Immature natural killer cell (primary cell): Measurements from ENCODE around the gene TMEM150C. TPM values are rescaled to one million over a fixed set of nuclear protein-coding genes. Genes with fewer than 3 reads are reported as not detected.
A peak's percentile ranks its signal among the peaks of the same experiment; 100 is the strongest.

ENCODE experiments used
- DNase-seq, 3 donors: peaks; one replicate each; pipeline ENCODE4 v3.0.0; 2022; ENCODE audit warnings: mixed read lengths in 1 of 3
- H3K27ac Mint-ChIP-seq, 6 donors: one replicate each; pipeline ENCODE4 v1.8.0; 2020; ENCODE audit warnings: mixed read lengths in 6 of 6, mild to moderate bottlenecking in 5 of 6, inconsistent platforms in 4 of 6, moderate library complexity in 3 of 6
- H3K27me3 Mint-ChIP-seq, 3 donors: one replicate each; pipeline ENCODE4 v1.8.0; 2020 to 2021; ENCODE audit warnings: low read depth in 3 of 3, mild to moderate bottlenecking in 3 of 3, mixed read lengths in 3 of 3, moderate library complexity in 3 of 3, inconsistent platforms in 1 of 3
- H3K36me3 Mint-ChIP-seq, 3 donors: one replicate each; pipeline ENCODE4 v1.8.0; 2020; ENCODE audit warnings: mixed read lengths in 3 of 3, inconsistent platforms in 2 of 3, mild to moderate bottlenecking in 2 of 3
- H3K4me1 Mint-ChIP-seq, 2 donors: one replicate each; pipeline ENCODE4 v1.8.0; 2020; ENCODE audit warnings: inconsistent platforms in 2 of 2, mild to moderate bottlenecking in 2 of 2, mixed read lengths in 2 of 2, moderate library complexity in 1 of 2
- H3K4me3 Mint-ChIP-seq, 5 donors: one replicate each; pipeline ENCODE4 v1.8.0; 2020; ENCODE audit warnings: mild to moderate bottlenecking in 5 of 5, mixed read lengths in 5 of 5, inconsistent platforms in 3 of 5, moderate library complexity in 3 of 5
- H3K9me3 Mint-ChIP-seq, 6 donors: one replicate each; pipeline ENCODE4 v1.8.0; 2020; ENCODE audit warnings: mild to moderate bottlenecking in 6 of 6, mixed read lengths in 6 of 6, inconsistent platforms in 4 of 6, moderate library complexity in 3 of 6
- polyA plus RNA-seq, 3 donors: library from polyadenylated mRNA; unstranded; fragments of 300-500 nt; fragmentation: Illumina TruSeq; gene quantifications; one replicate each; pipeline ENCODE4 v1.2.3, GENCODE V29; 2021

Gene TMEM150C
- polyA plus RNA-seq, 3 donors from 2014 or later = 0.45 TPM; not detected in 2

- H3K27ac Mint-ChIP-seq = no peak overlapping the region
- no peaks in the 10 kb centered on the region for H3K9me3 Mint-ChIP-seq
- no peaks in the 10 kb centered on the region for H3K27me3 Mint-ChIP-seq
- H3K36me3 Mint-ChIP-seq = peaks cover 0 to 15% (median 7%) of the 10 kb centered on the region in 3 donors
- no peaks in the 10 kb centered on the region for H3K4me1 Mint-ChIP-seq
- no peak for DNase-seq
- H3K4me3 Mint-ChIP-seq = no peak overlapping the region
Measured at GRCh38 chr4:82467471-82467870, 94.3 kb downstream of the TMEM150C start.

- Mint-ChIP-seq H3K4me3 (no peak overlapping the region), H3K9me3 (no peaks in the 10 kb centered on the region), H3K36me3 (peaks cover 0 to 19% (median 4%) of the 10 kb centered on the region in 3 donors), H3K27ac (no peak overlapping the region), H3K27me3 (no peaks in the 10 kb centered on the region), H3K4me1 (peaks cover 0 to 9% of the 10 kb centered on the region in 2 donors)
- no peak for DNase-seq
Measured at GRCh38 chr4:82463221-82463620, 98.6 kb downstream of the TMEM150C start.

GRCh38 chr4:82462415-82462831, 99.4 kb downstream of the TMEM150C start:
- peaks cover 0 to 27% (median 6%) of the 10 kb centered on the region in 3 donors for H3K36me3 Mint-ChIP-seq
- H3K27ac Mint-ChIP-seq = no peak overlapping the region
- peaks cover 0 to 9% of the 10 kb centered on the region in 2 donors for H3K4me1 Mint-ChIP-seq
- H3K27me3 Mint-ChIP-seq = no peaks in the 10 kb centered on the region
- H3K4me3 Mint-ChIP-seq = no peak overlapping the region
- peak; percentile 67 to 70 (median 67) for DNase-seq
- H3K9me3 Mint-ChIP-seq = no peaks in the 10 kb centered on the region

GRCh38 chr4:82461710-82462109, 100.1 kb downstream of the TMEM150C start:
- Mint-ChIP-seq H3K4me1 (peaks cover 0 to 9% of the 10 kb centered on the region in 2 donors), H3K27me3 (no peaks in the 10 kb centered on the region), H3K9me3 (no peaks in the 10 kb centered on the region), H3K27ac (peak overlapping the region in 1 of 6 donors; percentile 4), H3K4me3 (no peak overlapping the region), H3K36me3 (peaks cover 0 to 31% (median 10%) of the 10 kb centered on the region in 3 donors)
- DNase-seq = no peak

- Mint-ChIP-seq H3K4me3 (no peak overlapping the region), H3K36me3 (peaks cover 5 to 39% (median 23%) of the 10 kb centered on the region in 3 donors), H3K9me3 (no peaks in the 10 kb centered on the region), H3K4me1 (peaks cover 0 to 9% of the 10 kb centered on the region in 2 donors), H3K27ac (peak overlapping the region in 2 of 6 donors; percentile 2 to 7), H3K27me3 (no peaks in the 10 kb centered on the region)
- no peak for DNase-seq
Measured at GRCh38 chr4:82458729-82459128, 103.1 kb downstream of the TMEM150C start.

- Mint-ChIP-seq H3K36me3 (peaks cover 5 to 33% (median 23%) of the 10 kb centered on the region in 3 donors), H3K27ac (peak overlapping the region in 2 of 6 donors; percentile 30 to 59), H3K4me3 (no peak overlapping the region), H3K9me3 (no peaks in the 10 kb centered on the region), H3K4me1 (peaks cover 0 to 8% of the 10 kb centered on the region in 2 donors), H3K27me3 (peaks cover 0 to 3% (median 0%) of the 10 kb centered on the region in 3 donors)
- DNase-seq = no peak
Measured at GRCh38 chr4:82457266-82457665, 104.5 kb downstream of the TMEM150C start.

- H3K27me3 Mint-ChIP-seq = peaks cover 0 to 3% (median 0%) of the 10 kb centered on the region in 3 donors
- no peak overlapping the region for H3K27ac Mint-ChIP-seq
- no peaks in the 10 kb centered on the region for H3K9me3 Mint-ChIP-seq
- no peak overlapping the region for H3K4me3 Mint-ChIP-seq
- peaks cover 2 to 16% of the 10 kb centered on the region in 2 donors for H3K4me1 Mint-ChIP-seq
- H3K36me3 Mint-ChIP-seq = peaks cover 15 to 46% (median 40%) of the 10 kb centered on the region in 3 donors
- DNase-seq = no peak
Measured at GRCh38 chr4:82452026-82452425, 109.8 kb downstream of the TMEM150C start.

GRCh38 chr4:82450966-82451755, 110.6 kb downstream of the TMEM150C start:
- no peak for DNase-seq
- Mint-ChIP-seq H3K36me3 (peaks cover 11 to 39% (median 33%) of the 10 kb centered on the region in 3 donors), H3K27ac (peak overlapping the region in 2 of 6 donors; percentile 26 to 45), H3K9me3 (no peaks in the 10 kb centered on the region), H3K4me1 (peaks cover 4 to 17% of the 10 kb centered on the region in 2 donors), H3K27me3 (peaks cover 0 to 3% (median 0%) of the 10 kb centered on the region in 3 donors), H3K4me3 (no peak overlapping the region)

GRCh38 chr4:82447886-82448285, 113.9 kb downstream of the TMEM150C start:
- H3K9me3 Mint-ChIP-seq = no peaks in the 10 kb centered on the region
- peaks cover 7 to 34% of the 10 kb centered on the region in 2 donors for H3K4me1 Mint-ChIP-seq
- no peak for DNase-seq
- H3K27ac Mint-ChIP-seq = peak overlapping the region in 2 of 6 donors; percentile 10 to 22
- H3K4me3 Mint-ChIP-seq = no peak overlapping the region
- H3K27me3 Mint-ChIP-seq = peaks cover 0 to under 1% (median 0%) of the 10 kb centered on the region in 3 donors
- H3K36me3 Mint-ChIP-seq = peaks cover 11 to 31% (median 26%) of the 10 kb centered on the region in 3 donors

GRCh38 chr4:82439088-82439487, 122.7 kb downstream of the TMEM150C start:
- DNase-seq = no peak
- Mint-ChIP-seq H3K4me1 (peaks cover 29 to 74% of the 10 kb centered on the region in 2 donors), H3K4me3 (no peak overlapping the region), H3K36me3 (no peaks in the 10 kb centered on the region), H3K9me3 (no peaks in the 10 kb centered on the region), H3K27me3 (no peaks in the 10 kb centered on the region), H3K27ac (peak overlapping the region in 1 of 6 donors; percentile 6)

GRCh38 chr4:82437285-82438005, 124.3 kb downstream of the TMEM150C start:
- H3K4me3 Mint-ChIP-seq = no peak overlapping the region
- no peaks in the 10 kb centered on the region for H3K9me3 Mint-ChIP-seq
- no peak for DNase-seq
- H3K4me1 Mint-ChIP-seq = peaks cover 40 to 86% of the 10 kb centered on the region in 2 donors
- no peaks in the 10 kb centered on the region for H3K36me3 Mint-ChIP-seq
- peak overlapping the region in 1 of 6 donors; percentile 62 for H3K27ac Mint-ChIP-seq
- H3K27me3 Mint-ChIP-seq = peaks cover 0 to 3% (median 0%) of the 10 kb centered on the region in 3 donors

- Mint-ChIP-seq H3K9me3 (no peaks in the 10 kb centered on the region), H3K36me3 (no peaks in the 10 kb centered on the region), H3K4me1 (peaks cover 38 to 86% of the 10 kb centered on the region in 2 donors), H3K4me3 (no peak overlapping the region), H3K27ac (no peak overlapping the region), H3K27me3 (peaks cover 0 to 4% (median 0%) of the 10 kb centered on the region in 3 donors)
- no peak for DNase-seq
Measured at GRCh38 chr4:82436780-82437179, 125.0 kb downstream of the TMEM150C start.

- no peaks in the 10 kb centered on the region for H3K9me3 Mint-ChIP-seq
- peaks cover 0 to 4% (median 0%) of the 10 kb centered on the region in 3 donors for H3K27me3 Mint-ChIP-seq
- H3K36me3 Mint-ChIP-seq = no peaks in the 10 kb centered on the region
- H3K4me3 Mint-ChIP-seq = no peak overlapping the region
- no peak for DNase-seq
- H3K4me1 Mint-ChIP-seq = peaks cover 41 to 86% of the 10 kb centered on the region in 2 donors
- no peak overlapping the region for H3K27ac Mint-ChIP-seq
Measured at GRCh38 chr4:82436130-82436529, 125.7 kb downstream of the TMEM150C start.

- peaks cover 40 to 80% of the 10 kb centered on the region in 2 donors for H3K4me1 Mint-ChIP-seq
- H3K9me3 Mint-ChIP-seq = no peaks in the 10 kb centered on the region
- H3K36me3 Mint-ChIP-seq = no peaks in the 10 kb centered on the region
- peaks cover 3 to 8% (median 7%) of the 10 kb centered on the region in 3 donors for H3K27me3 Mint-ChIP-seq
- peak overlapping the region in 1 of 6 donors; percentile 38 for H3K27ac Mint-ChIP-seq
- no peak overlapping the region for H3K4me3 Mint-ChIP-seq
- no peak for DNase-seq
Measured at GRCh38 chr4:82434949-82435348, 126.8 kb downstream of the TMEM150C start.
